Spleen (tissue), 11 donors: ENCODE measurements around the gene RIT1. TPM values are rescaled to one million over a fixed set of nuclear protein-coding genes. Genes with fewer than 3 reads are reported as not detected.

Source experiments
- DNase-seq: peaks from one replicate; pipeline ENCODE4 v3.0.0-alpha.2; 2020
- H3K27ac ChIP-seq, 8 donors: fragments of 200-600 bp; sonication (generic) in 7 of 8; 1 replicate in 4 of 8; 2 replicates in 4 of 8; pipeline versions ENCODE4 v1.5.0 to v1.8.0; 2016 to 2021; ENCODE audit warnings: inconsistent platforms in 4 of 8, mild to moderate bottlenecking in 4 of 8, moderate library complexity in 1 of 8
- H3K27me3 ChIP-seq, 7 donors: fragments of 200-600 bp; sonication (generic) in 6 of 7; replicated peaks in 1 of 7; 1 replicate in 4 of 7; 2 replicates in 3 of 7; pipeline versions ENCODE4 v1.5.0 to v1.8.0; 2016 to 2021; ENCODE audit warnings: inconsistent platforms in 3 of 7, mild to moderate bottlenecking in 1 of 7
- H3K36me3 ChIP-seq, 6 donors: fragments of 200-600 bp; sonication (generic) in 5 of 6; 1 replicate in 4 of 6; 2 replicates in 2 of 6; pipeline versions ENCODE4 v1.5.0 to v1.8.0; 2016 to 2021; ENCODE audit warnings: inconsistent platforms in 2 of 6
- H3K4me1 ChIP-seq, 6 donors: fragments of 200-600 bp; sonication (generic) in 5 of 6; 1 replicate in 3 of 6; 2 replicates in 3 of 6; pipeline versions ENCODE4 v1.5.0 to v1.8.0; 2016 to 2021; ENCODE audit warnings: inconsistent platforms in 3 of 6
- H3K4me3 ChIP-seq, 8 donors: fragments of 200-600 bp; sonication (generic) in 7 of 8; 1 replicate in 4 of 8; 2 replicates in 4 of 8; pipeline versions ENCODE4 v1.5.0 to v1.8.0; 2016 to 2021; ENCODE audit warnings: inconsistent platforms in 4 of 8, mild to moderate bottlenecking in 4 of 8, moderate library complexity in 2 of 8
- H3K9me3 ChIP-seq, 8 donors: fragments of 200-600 bp; sonication (generic) in 7 of 8; 1 replicate in 4 of 8; 2 replicates in 4 of 8; pipeline versions ENCODE4 v1.5.0 to v1.8.0; 2016 to 2021; ENCODE audit warnings: inconsistent platforms in 4 of 8
- POLR2A ChIP-seq, 3 donors: fragments of 450-650 bp; IDR thresholded peaks; one replicate each; pipeline ENCODE4 v1.5.1; 2017; ENCODE audit warnings: antibody characterized with exemption in 3 of 3, mild to moderate bottlenecking in 1 of 3
- POLR2AphosphoS5 ChIP-seq, 3 donors: sonication (generic); formaldehyde crosslinking; IDR thresholded peaks; one replicate each; pipeline ENCODE4 v1.5.1; 2017; ENCODE audit warnings: antibody characterized with exemption in 3 of 3
- WGBS, 5 donors: extraction: QIAGEN DNeasy Blood & Tissue Kit in 3 of 5; methylation state at CpG; one replicate each; pipeline versions ENCODE4 v1.1.5 to v1.1.7; 2013 to 2018; 5-methylcytosine and 5-hydroxymethylcytosine counted together
- intact Hi-C: fragments of 100-400 bp; cut with DNase I; formaldehyde crosslinking; loops from one replicate; pipeline ENCODE4 v1.15.0; 2023; ENCODE audit warnings: low total_unique reads
- polyA plus RNA-seq, 3 donors: library from polyadenylated mRNA; stranded (reverse); fragments of 200-250 nt; gene quantifications; one replicate each; pipeline ENCODE4 v1.2.1, GENCODE V29; 2013
- total RNA-seq, 7 donors: library from RNA; depleted of rRNA in 3 of 7; stranded (reverse); fragments of >200 nt in 3 of 7; fragmentation: NEBNext Ultra II Directional in 4 of 7; extraction: Animal tissue kit (Norgen Biotek cat#: 25700) in 4 of 7; gene quantifications; one replicate each; pipeline versions ENCODE4 v1.1.0 to v1.2.1, GENCODE V29; 2016 to 2021
- TF ChIP-seq, protein P1 (sequence below), 11 experiments: fragments of 200-600 bp in 7 of 11; fragments of 450-650 bp in 4 of 11; sonication (generic) in 4 of 11; IDR thresholded peaks in 8 of 11; conservative IDR thresholded peaks in 3 of 11; 1 replicate in 7 of 11; 2 replicates in 4 of 11; pipeline versions ENCODE4 v1.4.0 to v1.8.0; 2016 to 2021; ENCODE audit warnings: antibody characterized with exemption in 11 of 11, inconsistent platforms in 4 of 11, mild to moderate bottlenecking in 1 of 11
- donor health status: healthy with polysubstance abuse.
- donor health status: DM: no; HTN: no; CAD: no; lungs with moderate emphysema.
- donor health status: DM: no; HTN: no; CAD: no.
- donor health status: Bipolar disorder and iron deficiency.
- donor health status: healthy.
- donor health status: DM: no; HTN: no; CAD: no.
- donor health status: DM: yes; HTN: yes; CAD: no.

Gene RIT1
- total and polyA plus RNA-seq, 10 donors = 9.0 to 66.2 (median 51.0) TPM

DNA sequence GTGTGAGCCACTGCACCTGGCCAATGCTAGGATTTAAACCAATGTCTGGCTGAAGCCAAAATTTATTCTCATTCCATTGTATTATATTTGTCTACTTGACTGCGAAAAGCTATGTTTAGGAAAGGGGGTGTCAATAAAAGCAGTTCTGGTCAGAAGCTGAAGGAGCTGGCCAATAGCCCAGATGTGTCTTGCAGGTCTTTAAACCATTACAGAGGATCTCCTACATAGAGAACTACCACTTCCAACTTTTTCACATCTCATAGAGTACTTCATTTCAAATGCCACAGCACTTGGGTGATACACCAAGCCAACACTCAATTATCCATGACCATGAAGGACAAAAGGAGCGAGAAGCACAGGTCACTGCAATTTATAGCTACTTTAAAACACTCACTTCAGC is 49.3 kb downstream of the RIT1 start:
- Histone ChIP-seq H3K4me1 (peaks cover 7 to 38% (median 33%) of the 10 kb centered on the region in 6 donors), H3K4me3 (no peak overlapping the region), H3K36me3 (no peaks in the 10 kb centered on the region), H3K27ac (peak overlapping the region in 1 of 8 donors; percentile 95), H3K27me3 (peaks cover 0 to 10% (median 0%) of the 10 kb centered on the region in 7 donors), H3K9me3 (no peaks in the 10 kb centered on the region)
- TF ChIP-seq POLR2A (IDR thresholded peaks at IDR 0.05) = no peak
- TF ChIP-seq, protein P1, sequence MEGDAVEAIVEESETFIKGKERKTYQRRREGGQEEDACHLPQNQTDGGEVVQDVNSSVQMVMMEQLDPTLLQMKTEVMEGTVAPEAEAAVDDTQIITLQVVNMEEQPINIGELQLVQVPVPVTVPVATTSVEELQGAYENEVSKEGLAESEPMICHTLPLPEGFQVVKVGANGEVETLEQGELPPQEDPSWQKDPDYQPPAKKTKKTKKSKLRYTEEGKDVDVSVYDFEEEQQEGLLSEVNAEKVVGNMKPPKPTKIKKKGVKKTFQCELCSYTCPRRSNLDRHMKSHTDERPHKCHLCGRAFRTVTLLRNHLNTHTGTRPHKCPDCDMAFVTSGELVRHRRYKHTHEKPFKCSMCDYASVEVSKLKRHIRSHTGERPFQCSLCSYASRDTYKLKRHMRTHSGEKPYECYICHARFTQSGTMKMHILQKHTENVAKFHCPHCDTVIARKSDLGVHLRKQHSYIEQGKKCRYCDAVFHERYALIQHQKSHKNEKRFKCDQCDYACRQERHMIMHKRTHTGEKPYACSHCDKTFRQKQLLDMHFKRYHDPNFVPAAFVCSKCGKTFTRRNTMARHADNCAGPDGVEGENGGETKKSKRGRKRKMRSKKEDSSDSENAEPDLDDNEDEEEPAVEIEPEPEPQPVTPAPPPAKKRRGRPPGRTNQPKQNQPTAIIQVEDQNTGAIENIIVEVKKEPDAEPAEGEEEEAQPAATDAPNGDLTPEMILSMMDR (IDR thresholded peaks at IDR 0.05 in 8 of 11, conservative IDR thresholded peaks at IDR 0.05 in 3 of 11) = no peak
- intact Hi-C loops = no loop called here
- DNase-seq = no peak
- WGBS, 5 donors = 94 to 99% (median 98%) methylated on average over 2 of the region's 2 CpGs

DNA sequence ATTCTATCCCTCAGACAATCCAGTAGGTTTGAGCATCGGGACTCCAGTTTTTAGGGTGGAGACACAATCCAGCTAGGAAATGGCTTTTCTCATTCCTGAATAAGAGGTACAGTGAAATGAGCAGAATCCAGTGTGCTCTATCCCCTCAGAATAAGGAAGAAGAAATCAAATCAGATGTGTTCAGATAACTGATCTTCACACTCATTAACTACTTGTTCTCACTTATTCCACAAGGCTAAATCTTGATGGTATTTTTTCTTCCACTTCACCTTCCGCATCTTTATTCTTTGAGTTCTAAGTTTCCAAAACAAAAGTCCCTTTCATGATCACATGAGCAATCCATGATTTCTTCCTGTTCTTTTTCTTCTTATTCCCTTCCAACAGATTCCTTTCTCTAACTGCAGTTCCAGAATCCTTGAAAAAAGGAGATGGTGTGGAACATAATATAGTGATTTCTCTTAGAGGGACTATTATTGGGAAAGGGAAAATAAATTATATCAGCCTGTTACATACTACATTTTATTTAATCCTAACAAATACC is 50.1 kb downstream of the RIT1 start:
- peak overlapping the region in 1 of 8 donors; percentile 68 for H3K4me3 ChIP-seq
- intact Hi-C loops = no loop called here
- H3K4me1 ChIP-seq = peaks cover 12 to 45% (median 41%) of the 10 kb centered on the region in 6 donors
- peaks cover 0 to 10% (median 0%) of the 10 kb centered on the region in 7 donors for H3K27me3 ChIP-seq
- WGBS, 5 donors = 72 to 83% (median 81%) methylated on average over 2 of the region's 2 CpGs
- H3K36me3 ChIP-seq = no peaks in the 10 kb centered on the region
- no peak for TF ChIP-seq POLR2AphosphoS5 (IDR thresholded peaks at IDR 0.05)
- TF ChIP-seq POLR2A (IDR thresholded peaks at IDR 0.05) = no peak
- TF ChIP-seq, protein P1 (IDR thresholded peaks at IDR 0.05 in 8 of 11, conservative IDR thresholded peaks at IDR 0.05 in 3 of 11) = no peak
- DNase-seq = no peak
- peak overlapping the region; percentile 42 to 97 (median 92) for H3K27ac ChIP-seq
- H3K9me3 ChIP-seq = no peaks in the 10 kb centered on the region

DNA sequence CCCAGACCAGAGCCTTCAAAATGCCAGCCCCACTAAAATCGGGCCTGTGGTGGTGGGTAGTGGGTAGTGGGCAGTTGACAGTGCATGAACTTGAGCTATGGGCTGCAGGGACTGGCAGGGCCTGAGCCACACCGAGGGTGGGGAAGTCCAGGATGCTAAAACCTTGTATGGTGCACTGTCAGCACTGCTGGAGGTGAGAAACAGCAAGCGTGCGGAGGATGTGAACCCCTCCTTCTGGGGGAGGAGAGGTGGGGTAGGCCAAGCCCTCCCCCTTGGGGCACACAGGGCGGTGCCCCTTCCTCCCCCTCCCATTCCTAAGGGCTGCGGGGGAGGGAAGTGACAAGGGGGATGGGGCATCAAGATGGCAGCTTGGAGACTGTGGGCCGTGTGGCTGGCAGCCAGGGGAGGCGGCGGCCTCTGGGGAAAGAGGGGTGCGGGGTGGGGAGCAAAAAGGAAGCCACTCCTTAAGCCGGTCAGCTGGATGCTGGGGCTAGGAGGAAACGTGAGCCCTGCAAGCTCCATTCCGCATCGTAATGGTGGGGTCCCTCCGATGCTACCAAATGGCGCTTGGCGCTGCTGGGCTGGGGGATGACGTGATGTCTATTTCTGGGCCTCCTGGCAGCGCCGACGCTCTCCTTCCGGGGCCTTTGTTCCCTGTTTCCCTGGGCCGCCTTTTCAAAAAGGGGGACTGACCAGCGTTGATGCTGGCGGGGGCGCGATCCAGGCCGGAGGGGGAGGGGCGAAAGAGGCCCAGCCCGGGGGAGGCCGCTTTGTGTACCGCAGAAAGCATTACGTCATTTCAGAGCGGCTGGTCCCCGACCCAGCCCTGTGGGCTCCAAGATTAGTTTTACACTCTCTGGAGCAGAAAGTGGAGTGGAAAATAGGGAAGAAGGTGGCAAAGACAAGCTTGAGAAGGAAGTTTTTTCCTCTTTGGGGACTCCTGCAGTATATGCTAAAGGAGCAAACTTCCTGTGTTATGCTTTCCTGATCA is 51.0 kb downstream of the RIT1 start:
- Histone ChIP-seq H3K4me3 (peak overlapping the region; percentile 27 to 68 (median 43)), H3K27ac (peak overlapping the region; percentile 42 to 97 (median 92)), H3K4me1 (peaks cover 15 to 54% (median 46%) of the 10 kb centered on the region in 6 donors), H3K36me3 (peaks cover 0 to 5% (median 2%) of the 10 kb centered on the region in 6 donors), H3K9me3 (no peaks in the 10 kb centered on the region), H3K27me3 (peaks cover 0 to 10% (median 0%) of the 10 kb centered on the region in 7 donors)
- WGBS, 5 donors = 1 to 7% (median 2%) methylated on average over 25 to 35 of the region's 35 CpGs
- intact Hi-C loops = no loop called here
- peak; percentile 86 for DNase-seq
- peak in 2 of 3 donors; percentile 22 to 41 for TF ChIP-seq POLR2AphosphoS5 (IDR thresholded peaks at IDR 0.05)
- no peak for TF ChIP-seq POLR2A (IDR thresholded peaks at IDR 0.05)
- TF ChIP-seq, protein P1 (IDR thresholded peaks at IDR 0.05 in 8 of 11, conservative IDR thresholded peaks at IDR 0.05 in 3 of 11) = peak in 1 of 11 experiments; percentile 3
